HepG2 (cell line): ENCODE measurements around the gene MMP23B. TPM values are rescaled to one million over a fixed set of nuclear protein-coding genes. Genes with fewer than 3 reads are reported as not detected.

Experiments used
- ETS1 ChIP-seq: sonication (generic); formaldehyde crosslinking; IDR thresholded peaks from 2 replicates; pipeline ENCODE4 v1.4.0; 2020; ENCODE audit warnings: missing genetic modification reagents
- FOXK1 ChIP-seq: sonication (generic); formaldehyde crosslinking; IDR thresholded peaks from 2 replicates; pipeline ENCODE4 v1.4.0; 2020; ENCODE audit warnings: low read depth, missing genetic modification reagents, borderline replicate concordance
- GABPA ChIP-seq, 2 experiments: IDR thresholded peaks; 2 replicates each; pipeline ENCODE4 v1.6.1; 2011 to 2016; ENCODE audit warnings: low read depth in 2 of 2, low read length in 1 of 2, missing biosample characterization in 1 of 2, missing genetic modification characterization in 1 of 2
- GLI4 ChIP-seq: sonication (generic); formaldehyde crosslinking; IDR thresholded peaks from 2 replicates; pipeline ENCODE4 v1.5.1; 2020; ENCODE audit warnings: missing genetic modification reagents, mild to moderate bottlenecking, moderate library complexity, borderline replicate concordance
- HES4 ChIP-seq: sonication (generic); formaldehyde crosslinking; IDR thresholded peaks from 2 replicates; pipeline ENCODE4 v1.9.0; 2021; ENCODE audit warnings: mild to moderate bottlenecking, missing genetic modification reagents, borderline replicate concordance
- HMGXB4 ChIP-seq, 2 experiments: sonication (generic) in 1 of 2; formaldehyde crosslinking in 1 of 2; IDR thresholded peaks; 2 replicates each; pipeline versions ENCODE4 v1.4.0 to v1.6.1; 2018 to 2020; ENCODE audit warnings: missing genetic modification reagents in 2 of 2, borderline replicate concordance in 1 of 2, low read depth in 1 of 2, mild to moderate bottlenecking in 1 of 2, missing biosample characterization in 1 of 2
- HOXD1 ChIP-seq: sonication (generic); formaldehyde crosslinking; IDR thresholded peaks from 2 replicates; pipeline ENCODE4 v1.5.0; 2020; ENCODE audit warnings: missing genetic modification reagents
- NAIF1 ChIP-seq: sonication (generic); formaldehyde crosslinking; IDR thresholded peaks from 2 replicates; pipeline ENCODE4 v1.5.0; 2020; ENCODE audit warnings: mild to moderate bottlenecking, missing genetic modification reagents, borderline replicate concordance
- NR2F1 ChIP-seq, 2 experiments: fragments of 450-650 bp in 1 of 2; formaldehyde crosslinking in 1 of 2; IDR thresholded peaks; 2 replicates each; pipeline versions ENCODE4 v1.5.0 to v1.6.1; 2016 to 2020; ENCODE audit warnings: mild to moderate bottlenecking in 1 of 2, missing compliant biosample characterization in 1 of 2, missing genetic modification reagents in 1 of 2, moderate library complexity in 1 of 2
- THAP7 ChIP-seq: sonication (generic); formaldehyde crosslinking; IDR thresholded peaks from 2 replicates; pipeline ENCODE4 v1.8.1; 2023; ENCODE audit warnings: mild to moderate bottlenecking, missing genetic modification reagents
- THAP9 ChIP-seq: sonication (generic); formaldehyde crosslinking; IDR thresholded peaks from 2 replicates; pipeline ENCODE4; 2020; ENCODE audit warnings: missing genetic modification reagents, mild to moderate bottlenecking, borderline replicate concordance
- USF2 ChIP-seq, 2 experiments: sonication (generic) in 1 of 2; formaldehyde crosslinking in 1 of 2; IDR thresholded peaks; 2 replicates each; pipeline versions ENCODE4 v1.5.1 to v1.6.1; 2011 to 2020; ENCODE audit warnings: borderline replicate concordance in 1 of 2, low read depth in 1 of 2, low read length in 1 of 2, mild to moderate bottlenecking in 1 of 2, missing genetic modification reagents in 1 of 2, moderate library complexity in 1 of 2
- ZFP36L2 ChIP-seq: sonication (generic); formaldehyde crosslinking; IDR thresholded peaks from 2 replicates; pipeline ENCODE4 v1.4.0; 2020; ENCODE audit warnings: missing genetic modification reagents
- ZNF138 ChIP-seq: sonication (generic); formaldehyde crosslinking; IDR thresholded peaks from 2 replicates; pipeline ENCODE4 v1.5.0; 2020; ENCODE audit warnings: mild to moderate bottlenecking, low read depth, missing genetic modification reagents
- ZNF180 ChIP-seq: sonication (generic); formaldehyde crosslinking; IDR thresholded peaks from 2 replicates; pipeline ENCODE4 v1.4.0; 2020; ENCODE audit warnings: low read depth, missing genetic modification reagents, borderline replicate concordance
- ZNF235 ChIP-seq: sonication (generic); formaldehyde crosslinking; IDR thresholded peaks from 2 replicates; pipeline ENCODE4 v1.8.1; 2023; ENCODE audit warnings: mild to moderate bottlenecking, missing genetic modification reagents, borderline replicate concordance
- ZNF770 ChIP-seq: sonication (generic); formaldehyde crosslinking; IDR thresholded peaks from 2 replicates; pipeline ENCODE4 v1.5.0; 2020; ENCODE audit warnings: mild to moderate bottlenecking, missing genetic modification reagents
- polyA plus RNA-seq, 8 experiments: library from polyadenylated mRNA; depleted of rRNA in 3 of 8; stranded (reverse) in 7 of 8; unstranded in 1 of 8; fragments of >200 nt; fragmentation: Illumina TruSeq in 4 of 8; extraction: Trizol in 4 of 8; gene quantifications; 2 replicates each; pipeline versions ENCODE4 v1.2.1 to v1.2.3, GENCODE V29; 2011 to 2016; ENCODE audit warnings: low read depth in 4 of 8, missing spikeins in 1 of 8, mixed read lengths in 1 of 8; ENCODE audit not compliant: insufficient read depth in 1 of 8
- total RNA-seq, 5 experiments: library from RNA; depleted of rRNA; stranded (reverse); fragments of >200 nt; fragmentation: Illumina TruSeq; extraction: Trizol; gene quantifications; 2 replicates each; pipeline ENCODE4 v1.2.3, GENCODE V29; 2016; ENCODE audit warnings: low read depth in 1 of 5

The MMP23B gene
- total and polyA plus RNA-seq, 2 of the 13 experiments (the other 11 are each of a cell fraction or from before 2014, with no cell fraction given) = 0.61 to 0.75 TPM

DNA sequence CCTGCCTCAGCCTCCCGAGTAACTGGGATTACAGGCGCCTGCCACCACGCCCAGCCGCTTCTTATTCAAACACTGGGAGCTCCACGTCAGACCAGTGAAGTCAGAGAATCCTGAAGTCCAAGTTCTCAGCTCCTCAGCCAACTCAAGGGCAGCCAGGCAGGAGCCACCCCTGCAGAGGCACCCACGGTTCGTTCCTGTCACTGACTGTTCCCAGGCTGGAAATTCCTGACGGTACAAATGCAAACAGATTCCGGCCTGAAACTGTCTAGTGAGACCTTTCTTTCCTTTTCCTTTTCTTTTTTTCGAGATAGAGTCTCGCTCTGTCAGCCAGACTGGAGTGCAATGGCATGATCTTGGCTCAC lies 48.9 kb downstream of the MMP23B start (continued):
- no peak for TF ChIP-seq THAP7 (CRISPR knock-in tag)
- no peak for TF ChIP-seq NAIF1 (CRISPR knock-in tag)
- no peak for TF ChIP-seq GABPA (IDR thresholded peaks at IDR 0.05; ENCODE audit: low read depth, low read length)
- TF ChIP-seq GABPA (CRISPR knock-in tag; IDR thresholded peaks at IDR 0.05; ENCODE audit: low read depth) = 0 out of 2 replicates have a peak, but pooled peaks have one; percentile 28
- TF ChIP-seq HES4 (CRISPR knock-in tag) = no peak
- TF ChIP-seq ETS1 (CRISPR knock-in tag) = no peak
- TF ChIP-seq ZFP36L2 (CRISPR knock-in tag) = no peak
- no peak for TF ChIP-seq USF2 (IDR thresholded peaks at IDR 0.05; ENCODE audit: low read depth, low read length)
- no peak for TF ChIP-seq USF2 (CRISPR knock-in tag; IDR thresholded peaks at IDR 0.05; ENCODE audit: borderline replicate concordance)
- TF ChIP-seq HMGXB4 (CRISPR knock-in tag; IDR thresholded peaks at IDR 0.05; ENCODE audit: borderline replicate concordance in 1 of 2, low read depth in 1 of 2) = no peak
- peak; percentile 48 for TF ChIP-seq ZNF770
- no peak for TF ChIP-seq ZNF138 (CRISPR knock-in tag)
- TF ChIP-seq ZNF235 (CRISPR knock-in tag) = no peak
- no peak for TF ChIP-seq ZNF180 (CRISPR knock-in tag)
- TF ChIP-seq NR2F1 (CRISPR knock-in tag; IDR thresholded peaks at IDR 0.05) = no peak
- no peak for TF ChIP-seq GLI4 (CRISPR knock-in tag)
- TF ChIP-seq HOXD1 (CRISPR knock-in tag) = no peak
- TF ChIP-seq THAP9 (CRISPR knock-in tag) = no peak
- TF ChIP-seq FOXK1 = no peak
